Activated CD8-positive, alpha-beta T cell treated with anti-CD3 and anti-CD28 coated beads for 36 hours (primary cell): ENCODE results near the gene EHD4. TPM values are rescaled to one million over a fixed set of nuclear protein-coding genes. Genes with fewer than 3 reads are reported as not detected.
A peak's percentile ranks its signal among the peaks of the same experiment; 100 is the strongest.

ENCODE experiments used
- ATAC-seq: fragments of 200-7000 bp; cut with Tn5 transposase; one replicate; pipeline ENCODE4 v1.10.0; 2021; ENCODE audit warnings: mild to moderate bottlenecking, moderate library complexity
- CTCF ChIA-PET: fragments of 350-600 bp; sonication (Branson Sonifier 250); formaldehyde crosslinking; loops from one replicate; lab custom pipeline; 2021; ENCODE audit warnings: antibody characterized with exemption; lab: Charles Lee
- POLR2A ChIA-PET: fragments of 350-600 bp; sonication (Branson Sonifier 250); formaldehyde crosslinking; loops from one replicate; lab custom pipeline; 2021; ENCODE audit warnings: antibody characterized with exemption; lab: Charles Lee
- DNase-seq: peaks from one replicate; pipeline ENCODE4 v3.0.0-alpha.2; 2020
- H3K27ac Mint-ChIP-seq: one replicate; pipeline ENCODE4 v1.8.0; 2021; ENCODE audit warnings: mild to moderate bottlenecking, mixed read lengths
- H3K27me3 Mint-ChIP-seq: one replicate; pipeline ENCODE4 v1.8.0; 2021; ENCODE audit warnings: mixed read lengths
- H3K36me3 Mint-ChIP-seq: one replicate; pipeline ENCODE4 v1.8.0; 2021; ENCODE audit warnings: low read depth, mixed read lengths
- H3K4me1 Mint-ChIP-seq: one replicate; pipeline ENCODE4 v1.8.0; 2021; ENCODE audit warnings: low read depth, mixed read lengths
- H3K4me3 Mint-ChIP-seq: one replicate; pipeline ENCODE4 v1.8.0; 2021; ENCODE audit warnings: mild to moderate bottlenecking, moderate library complexity, mixed read lengths
- H3K9me3 Mint-ChIP-seq: one replicate; pipeline ENCODE4 v1.8.0; 2021; ENCODE audit warnings: mixed read lengths
- CTCF ChIP-seq: fragments of 200-600 bp; IDR thresholded peaks from one replicate; pipeline ENCODE4 v1.8.0; 2022; ENCODE audit warnings: antibody characterized with exemption, mild to moderate bottlenecking
- intact Hi-C: fragments of 100-400 bp; cut with micrococcal nuclease; formaldehyde crosslinking; loops from one replicate; pipeline ENCODE4 v1.10.0; 2022
- total RNA-seq, 2 experiments: library from RNA; stranded (reverse); gene quantifications; one replicate each; pipeline ENCODE4 v1.2.3, GENCODE V29; 2021

EHD4 gene
- total RNA-seq, 2 experiments from 2014 or later: 22.3 to 22.6 TPM

GRCh38 chr15:42010434-42010833 lies 38.1 kb upstream of the EHD4 start:
- ChIA-PET CTCF (no interaction called here), POLR2A (no interaction called here)
- TF ChIP-seq CTCF: no peak
- DNase-seq: peak; percentile 16
- Mint-ChIP-seq H3K27ac (no peak overlapping the region), H3K36me3 (no peaks in the 10 kb centered on the region), H3K9me3 (no peaks in the 10 kb centered on the region), H3K27me3 (no peaks in the 10 kb centered on the region), H3K4me3 (no peak overlapping the region), H3K4me1 (peaks cover 11% of the 10 kb centered on the region)
- intact Hi-C loops: no loop called here
- peak; percentile 75 for ATAC-seq

- Mint-ChIP-seq H3K27ac (no peak overlapping the region), H3K36me3 (no peaks in the 10 kb centered on the region), H3K9me3 (no peaks in the 10 kb centered on the region), H3K4me3 (no peak overlapping the region), H3K27me3 (no peaks in the 10 kb centered on the region), H3K4me1 (peaks cover 11% of the 10 kb centered on the region)
- no peak for DNase-seq
- ChIA-PET POLR2A (no interaction called here), CTCF (no interaction called here)
- intact Hi-C loops: no loop called here
- ATAC-seq: no peak
- TF ChIP-seq CTCF: no peak
Observed at GRCh38 chr15:42009474-42009873, 37.1 kb upstream of the EHD4 start.

GRCh38 chr15:42009022-42009421 lies 36.7 kb upstream of the EHD4 start:
- ChIA-PET POLR2A (no interaction called here), CTCF (interaction anchor here (0.8 kb wide), 1 partner anchor 20 kb away, joined by 3 read pairs; no protein-coding TSS in a partner anchor)
- intact Hi-C loops: no loop called here
- H3K4me3 Mint-ChIP-seq: no peak overlapping the region
- no peak for DNase-seq
- H3K27ac Mint-ChIP-seq: no peak overlapping the region
- no peaks in the 10 kb centered on the region for H3K36me3 Mint-ChIP-seq
- H3K4me1 Mint-ChIP-seq: peaks cover 11% of the 10 kb centered on the region
- ATAC-seq: no peak
- no peaks in the 10 kb centered on the region for H3K27me3 Mint-ChIP-seq
- no peaks in the 10 kb centered on the region for H3K9me3 Mint-ChIP-seq
- TF ChIP-seq CTCF: no peak

- ChIA-PET CTCF (interaction anchor here (0.7 to 1.6 kb wide), 2 partner anchors 77 to 103 kb away, joined by 3 to 4 read pairs; no protein-coding TSS in a partner anchor), POLR2A (no interaction called here)
- H3K4me1 Mint-ChIP-seq: peaks cover 11% of the 10 kb centered on the region
- intact Hi-C loops: no loop called here
- H3K36me3 Mint-ChIP-seq: no peaks in the 10 kb centered on the region
- ATAC-seq: no peak
- H3K27me3 Mint-ChIP-seq: no peaks in the 10 kb centered on the region
- DNase-seq: no peak
- no peak for TF ChIP-seq CTCF
- H3K4me3 Mint-ChIP-seq: no peak overlapping the region
- H3K9me3 Mint-ChIP-seq: no peaks in the 10 kb centered on the region
- no peak overlapping the region for H3K27ac Mint-ChIP-seq
Observed at GRCh38 chr15:42007386-42007785, 35.0 kb upstream of the EHD4 start.

GRCh38 chr15:42002333-42002732 lies 30.0 kb upstream of the EHD4 start:
- H3K36me3 Mint-ChIP-seq: no peaks in the 10 kb centered on the region
- ATAC-seq (no peak), DNase-seq (no peak)
- CTCF ChIA-PET: interaction anchor here (0.9 to 1.4 kb wide), 3 partner anchors 13 to 54 kb away, joined by 3 to 8 read pairs (median 3); partner anchors contain the start of gene EHD4
- no peaks in the 10 kb centered on the region for H3K9me3 Mint-ChIP-seq
- POLR2A ChIA-PET: no interaction called here
- H3K27me3 Mint-ChIP-seq: no peaks in the 10 kb centered on the region
- H3K4me3 Mint-ChIP-seq: no peak overlapping the region
- intact Hi-C loops: no loop called here
- no peak for TF ChIP-seq CTCF
- peaks cover 6% of the 10 kb centered on the region for H3K4me1 Mint-ChIP-seq
- H3K27ac Mint-ChIP-seq: no peak overlapping the region
